Fibroblast of pulmonary artery (primary cell): ENCODE measurements around the gene SORCS2.
A peak's percentile ranks its signal among the peaks of the same experiment; 100 is the strongest.

Experiments
- DNase-seq: peaks from one replicate; pipeline ENCODE4 v3.0.0-alpha.2; 2010; ENCODE audit warnings: low read depth
- H3K4me3 ChIP-seq: replicated peaks from 2 replicates; pipeline ENCODE4 v1.5.1; 2011; ENCODE audit warnings: low read depth, mild to moderate bottlenecking, control low read depth, low read length, moderate library complexity
- TF ChIP-seq, protein P1 (sequence below): IDR thresholded peaks from 2 replicates; pipeline ENCODE4 v1.5.1; 2011; ENCODE audit warnings: mild to moderate bottlenecking, control low read depth, low read length, inconsistent platforms; ENCODE audit errors: missing control alignments

The SORCS2 gene

GRCh38 chr4:7235030-7235380, 42.7 kb downstream of the SORCS2 start:
- H3K4me3 ChIP-seq, result no peak overlapping the region
- TF ChIP-seq, protein P1, sequence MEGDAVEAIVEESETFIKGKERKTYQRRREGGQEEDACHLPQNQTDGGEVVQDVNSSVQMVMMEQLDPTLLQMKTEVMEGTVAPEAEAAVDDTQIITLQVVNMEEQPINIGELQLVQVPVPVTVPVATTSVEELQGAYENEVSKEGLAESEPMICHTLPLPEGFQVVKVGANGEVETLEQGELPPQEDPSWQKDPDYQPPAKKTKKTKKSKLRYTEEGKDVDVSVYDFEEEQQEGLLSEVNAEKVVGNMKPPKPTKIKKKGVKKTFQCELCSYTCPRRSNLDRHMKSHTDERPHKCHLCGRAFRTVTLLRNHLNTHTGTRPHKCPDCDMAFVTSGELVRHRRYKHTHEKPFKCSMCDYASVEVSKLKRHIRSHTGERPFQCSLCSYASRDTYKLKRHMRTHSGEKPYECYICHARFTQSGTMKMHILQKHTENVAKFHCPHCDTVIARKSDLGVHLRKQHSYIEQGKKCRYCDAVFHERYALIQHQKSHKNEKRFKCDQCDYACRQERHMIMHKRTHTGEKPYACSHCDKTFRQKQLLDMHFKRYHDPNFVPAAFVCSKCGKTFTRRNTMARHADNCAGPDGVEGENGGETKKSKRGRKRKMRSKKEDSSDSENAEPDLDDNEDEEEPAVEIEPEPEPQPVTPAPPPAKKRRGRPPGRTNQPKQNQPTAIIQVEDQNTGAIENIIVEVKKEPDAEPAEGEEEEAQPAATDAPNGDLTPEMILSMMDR, result no peak
- DNase-seq, result no peak

- no peak overlapping the region for H3K4me3 ChIP-seq
- TF ChIP-seq, protein P1, result no peak
- DNase-seq, result peak; percentile 14
Observed at GRCh38 chr4:7236847-7237246, 44.5 kb downstream of the SORCS2 start.

- TF ChIP-seq, protein P1, result no peak
- no peak for DNase-seq
- no peak overlapping the region for H3K4me3 ChIP-seq
Observed at GRCh38 chr4:7237873-7238272, 45.5 kb downstream of the SORCS2 start.

DNA sequence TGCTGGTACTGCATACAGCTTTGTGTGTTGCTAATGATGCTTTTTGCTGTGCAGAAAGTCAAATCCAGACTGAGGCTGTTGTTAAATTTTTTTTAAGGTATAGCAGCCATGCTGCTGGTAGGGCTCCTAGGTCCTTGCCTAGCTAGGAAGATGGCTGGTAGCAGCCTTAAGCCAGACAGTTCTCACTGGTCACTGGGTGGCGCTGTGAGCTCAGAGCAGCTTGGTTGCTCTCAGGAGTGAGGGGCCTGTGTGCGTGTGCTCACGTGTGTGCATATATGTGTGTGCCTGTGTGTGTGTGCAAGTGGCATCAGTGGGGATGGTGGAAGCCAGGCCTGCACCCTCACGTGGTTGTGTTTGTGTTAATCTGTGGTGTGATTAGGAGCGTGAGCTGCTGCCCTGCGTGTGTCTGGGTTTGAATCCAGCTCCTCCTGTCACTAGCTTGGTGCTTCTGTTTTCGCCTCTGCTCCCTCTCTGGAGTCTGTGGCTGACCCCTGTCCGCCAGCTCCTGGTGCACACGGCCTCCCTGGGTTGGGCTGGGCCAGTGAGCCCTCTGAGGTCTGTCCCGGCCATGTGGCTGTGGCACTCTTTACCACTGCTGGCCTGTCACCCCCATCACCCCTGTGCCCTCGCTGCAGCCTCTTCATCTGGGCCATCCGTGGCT, 46.1 kb downstream of the SORCS2 start:
- no peak for DNase-seq
- TF ChIP-seq, protein P1, result no peak
- H3K4me3 ChIP-seq, result no peak overlapping the region

GRCh38 chr4:7239101-7239820, 46.9 kb downstream of the SORCS2 start:
- H3K4me3 ChIP-seq, result no peak overlapping the region
- no peak for DNase-seq
- TF ChIP-seq, protein P1, result no peak

DNA sequence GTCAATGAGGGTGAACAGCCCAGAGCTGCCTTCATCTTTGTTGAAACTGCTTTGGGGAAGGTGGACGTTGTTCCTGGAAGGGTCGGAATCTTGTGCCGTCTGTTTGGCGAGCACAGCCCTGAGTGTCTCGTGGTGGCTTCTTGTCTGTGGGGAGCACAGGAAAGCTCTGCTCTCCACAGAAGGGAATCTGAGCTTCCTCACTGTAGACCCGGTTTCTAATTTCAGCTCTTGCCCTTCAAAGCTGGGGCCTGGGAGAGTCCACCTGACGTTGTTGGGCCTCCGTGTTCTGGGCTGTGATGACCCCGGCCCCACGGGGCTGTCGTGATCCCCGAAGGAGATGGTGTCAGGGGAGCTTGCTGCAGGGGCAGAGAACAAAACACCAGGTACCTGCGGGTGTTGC, 47.5 kb downstream of the SORCS2 start:
- no peak for DNase-seq
- TF ChIP-seq, protein P1, result no peak
- H3K4me3 ChIP-seq, result no peak overlapping the region

- H3K4me3 ChIP-seq, result no peak overlapping the region
- no peak for DNase-seq
- TF ChIP-seq, protein P1, result no peak
Observed at GRCh38 chr4:7240306-7240705, 48.0 kb downstream of the SORCS2 start.
